Neural progenitor cell (in vitro differentiated cells): ENCODE results near the gene CRACR2A. TPM values are rescaled to one million over a fixed set of nuclear protein-coding genes. Genes with fewer than 3 reads are reported as not detected.

ENCODE experiments used
- DNase-seq: peaks from one replicate; pipeline ENCODE4 v3.0.0-alpha.2; 2016; ENCODE audit warnings: low spot score
- H2AFZ ChIP-seq: fragments of 200-600 bp; sonication (generic); replicated peaks from 2 replicates; pipeline ENCODE4 v1.6.1; 2016; ENCODE audit warnings: antibody characterized with exemption
- H3F3A ChIP-seq: fragments of 200-600 bp; sonication (generic); 2 replicates; pipeline ENCODE4 v1.6.1; 2016; ENCODE audit warnings: antibody characterized with exemption, low read depth
- H3K27ac ChIP-seq: fragments of 200-600 bp; sonication (generic); 2 replicates; pipeline ENCODE4 v1.5.1; 2016; ENCODE audit warnings: mild to moderate bottlenecking
- H3K27me3 ChIP-seq: fragments of 200-600 bp; sonication (generic); 2 replicates; pipeline ENCODE4 v1.6.1; 2016; ENCODE audit warnings: mild to moderate bottlenecking, moderate library complexity
- H3K36me3 ChIP-seq: fragments of 200-600 bp; sonication (generic); 2 replicates; pipeline ENCODE4 v1.5.1; 2016
- H3K4me1 ChIP-seq: fragments of 200-600 bp; sonication (generic); 2 replicates; pipeline ENCODE4 v1.6.1; 2016; ENCODE audit warnings: mixed run types
- H3K4me2 ChIP-seq: fragments of 200-600 bp; sonication (generic); 2 replicates; pipeline ENCODE4 v1.6.1; 2016
- H3K4me3 ChIP-seq: fragments of 200-600 bp; sonication (generic); 2 replicates; pipeline ENCODE4 v1.5.1; 2016
- H3K79me2 ChIP-seq: fragments of 200-600 bp; sonication (generic); 2 replicates; pipeline ENCODE4 v1.6.1; 2016; ENCODE audit warnings: low read depth
- H3K9ac ChIP-seq: fragments of 200-600 bp; sonication (generic); 2 replicates; pipeline ENCODE4 v1.6.1; 2016
- H3K9me3 ChIP-seq: fragments of 200-600 bp; sonication (generic); 2 replicates; pipeline ENCODE4 v1.5.1; 2016; ENCODE audit warnings: low read depth
- H4K20me1 ChIP-seq: fragments of 200-600 bp; sonication (generic); 2 replicates; pipeline ENCODE4 v1.6.1; 2016; ENCODE audit warnings: low read depth
- H3K27ac Mint-ChIP-seq: 3 replicates; pipeline ENCODE4 v1.8.0; 2021; ENCODE audit warnings: mixed read lengths
- H3K27me3 Mint-ChIP-seq: 2 replicates; pipeline ENCODE4 v1.8.0; 2022; ENCODE audit warnings: low read depth, mild to moderate bottlenecking, inconsistent platforms, moderate library complexity, mixed read lengths; ENCODE audit not compliant: insufficient read depth
- H3K36me3 Mint-ChIP-seq: 3 replicates; pipeline ENCODE4 v1.8.0; 2021; ENCODE audit warnings: mixed read lengths
- H3K4me1 Mint-ChIP-seq: 3 replicates; pipeline ENCODE4 v1.8.0; 2021; ENCODE audit warnings: mixed read lengths
- H3K4me3 Mint-ChIP-seq: 3 replicates; pipeline ENCODE4 v1.8.0; 2021; ENCODE audit warnings: mild to moderate bottlenecking, moderate library complexity, mixed read lengths
- H3K9me3 Mint-ChIP-seq: 3 replicates; pipeline ENCODE4 v1.8.0; 2020; ENCODE audit warnings: mixed read lengths
- CTCF ChIP-seq: fragments of 200-600 bp; sonication (generic); IDR thresholded peaks from 2 replicates; pipeline ENCODE4 v1.5.1; 2017; ENCODE audit warnings: antibody characterized with exemption, mild to moderate bottlenecking
- EZH2 ChIP-seq: fragments of 200-600 bp; sonication (generic); IDR thresholded peaks from 2 replicates; pipeline ENCODE4 v1.6.1; 2017; ENCODE audit warnings: antibody characterized with exemption, mild to moderate bottlenecking, moderate library complexity
- EZH2phosphoT487 ChIP-seq: fragments of 200-600 bp; sonication (generic); IDR thresholded peaks from 2 replicates; pipeline ENCODE4 v1.6.1; 2017; ENCODE audit warnings: antibody characterized with exemption
- total RNA-seq: library from RNA; depleted of rRNA; stranded (reverse); fragments of >200 nt; gene quantifications from 2 replicates; pipeline ENCODE4 v1.2.3, GENCODE V29; 2015; ENCODE audit warnings: low replicate concordance

CRACR2A gene
- total RNA-seq, 1 donor from 2014 or later = 0.06 TPM

GRCh38 chr12:3597526-3598210 lies 155.2 kb downstream of the CRACR2A start:
- Histone ChIP-seq H3K79me2 (no peaks in the 10 kb centered on the region), H3K4me2 (no peak overlapping the region), H3F3A (no peaks in the 10 kb centered on the region), H3K4me1 (peaks cover 32% of the 10 kb centered on the region), H3K36me3 (no peaks in the 10 kb centered on the region), H3K27me3 (no peaks in the 10 kb centered on the region), H2AFZ (no peak overlapping the region), H3K27ac (no peak overlapping the region), H3K9ac (no peak overlapping the region), H3K9me3 (no peaks in the 10 kb centered on the region), H4K20me1 (no peaks in the 10 kb centered on the region), H3K4me3 (no peak overlapping the region)
- H3K27me3 Mint-ChIP-seq = peaks cover 10% of the 10 kb centered on the region
- H3K4me3 Mint-ChIP-seq = no peak overlapping the region
- no peak for DNase-seq
- no peaks in the 10 kb centered on the region for H3K9me3 Mint-ChIP-seq
- H3K4me1 Mint-ChIP-seq = peaks cover 41% of the 10 kb centered on the region
- H3K36me3 Mint-ChIP-seq = no peaks in the 10 kb centered on the region
- TF ChIP-seq EZH2phosphoT487 (no peak), EZH2 (no peak)
- no peak overlapping the region for H3K27ac Mint-ChIP-seq

- no peaks in the 10 kb centered on the region for H3K9me3 Mint-ChIP-seq
- H3K4me1 ChIP-seq = peaks cover 24% of the 10 kb centered on the region
- no peak overlapping the region for H2AFZ ChIP-seq
- no peak overlapping the region for H3K9ac ChIP-seq
- H3F3A ChIP-seq = no peaks in the 10 kb centered on the region
- no peaks in the 10 kb centered on the region for H3K79me2 ChIP-seq
- no peaks in the 10 kb centered on the region for H4K20me1 ChIP-seq
- H3K4me3 Mint-ChIP-seq = no peak overlapping the region
- H3K27me3 Mint-ChIP-seq = peaks cover 10% of the 10 kb centered on the region
- DNase-seq = no peak
- H3K27me3 ChIP-seq = no peaks in the 10 kb centered on the region
- H3K4me2 ChIP-seq = no peak overlapping the region
- H3K36me3 Mint-ChIP-seq = no peaks in the 10 kb centered on the region
- H3K4me3 ChIP-seq = no peak overlapping the region
- H3K36me3 ChIP-seq = no peaks in the 10 kb centered on the region
- no peaks in the 10 kb centered on the region for H3K9me3 ChIP-seq
- H3K27ac ChIP-seq = no peak overlapping the region
- no peak for TF ChIP-seq EZH2
- H3K4me1 Mint-ChIP-seq = peaks cover 34% of the 10 kb centered on the region
- H3K27ac Mint-ChIP-seq = no peak overlapping the region
Observed at GRCh38 chr12:3596703-3597415, 156.1 kb downstream of the CRACR2A start.

GRCh38 chr12:3595721-3596120 lies 157.2 kb downstream of the CRACR2A start:
- H3K4me1 ChIP-seq = peaks cover 16% of the 10 kb centered on the region
- no peaks in the 10 kb centered on the region for H3F3A ChIP-seq
- H3K27me3 ChIP-seq = no peaks in the 10 kb centered on the region
- no peak overlapping the region for H3K27ac Mint-ChIP-seq
- H3K4me2 ChIP-seq = no peak overlapping the region
- H3K36me3 Mint-ChIP-seq = no peaks in the 10 kb centered on the region
- H3K4me3 ChIP-seq = no peak overlapping the region
- H3K4me3 Mint-ChIP-seq = no peak overlapping the region
- H3K79me2 ChIP-seq = no peaks in the 10 kb centered on the region
- H3K27ac ChIP-seq = no peak overlapping the region
- no peak overlapping the region for H3K9ac ChIP-seq
- no peak overlapping the region for H2AFZ ChIP-seq
- TF ChIP-seq CTCF = no peak
- TF ChIP-seq EZH2phosphoT487 = no peak
- no peak for TF ChIP-seq EZH2
- H3K4me1 Mint-ChIP-seq = peaks cover 24% of the 10 kb centered on the region
- no peaks in the 10 kb centered on the region for H4K20me1 ChIP-seq
- no peaks in the 10 kb centered on the region for H3K36me3 ChIP-seq
- no peaks in the 10 kb centered on the region for H3K9me3 ChIP-seq
- no peak for DNase-seq
- peaks cover 4% of the 10 kb centered on the region for H3K27me3 Mint-ChIP-seq
- H3K9me3 Mint-ChIP-seq = no peaks in the 10 kb centered on the region

GRCh38 chr12:3594966-3595365 lies 157.9 kb downstream of the CRACR2A start:
- Histone ChIP-seq H3K9me3 (no peaks in the 10 kb centered on the region), H3K79me2 (no peaks in the 10 kb centered on the region), H3K4me3 (no peak overlapping the region), H3K27me3 (no peaks in the 10 kb centered on the region), H3K9ac (no peak overlapping the region), H3K4me2 (no peak overlapping the region), H3K4me1 (peaks cover 13% of the 10 kb centered on the region), H3K27ac (no peak overlapping the region), H4K20me1 (no peaks in the 10 kb centered on the region), H3F3A (no peaks in the 10 kb centered on the region), H3K36me3 (no peaks in the 10 kb centered on the region), H2AFZ (no peak overlapping the region)
- H3K27ac Mint-ChIP-seq = no peak overlapping the region
- TF ChIP-seq EZH2phosphoT487 (no peak), CTCF (no peak), EZH2 (no peak)
- H3K36me3 Mint-ChIP-seq = no peaks in the 10 kb centered on the region
- no peaks in the 10 kb centered on the region for H3K9me3 Mint-ChIP-seq
- peaks cover 16% of the 10 kb centered on the region for H3K4me1 Mint-ChIP-seq
- DNase-seq = no peak
- H3K4me3 Mint-ChIP-seq = no peak overlapping the region
- H3K27me3 Mint-ChIP-seq = peaks cover 2% of the 10 kb centered on the region
